H1 (cell line): ENCODE data around the gene PRF1. TPM values are rescaled to one million over a fixed set of nuclear protein-coding genes. Genes with fewer than 3 reads are reported as not detected.

Source experiments
- CTCF ChIA-PET: fragments of 300-600 bp; sonication (Branson Sonifier 250); formaldehyde crosslinking; loops from one replicate; lab custom pipeline; 2021; ENCODE audit not compliant: partially characterized antibody; lab: Charles Lee
- POLR2A ChIA-PET: fragments of 300-600 bp; sonication (Branson Sonifier 250); formaldehyde crosslinking; loops from one replicate; lab custom pipeline; 2021; ENCODE audit warnings: inconsistent platforms; ENCODE audit not compliant: partially characterized antibody; lab: Charles Lee
- DNase-seq, 2 experiments: peaks; one replicate each; pipeline versions ENCODE4 v3.0.0 to v3.0.0-alpha.2; 2010 to 2022; ENCODE audit warnings: low spot score in 2 of 2, low read depth in 1 of 2, mixed read lengths in 1 of 2
- FAIRE-seq: peaks from 2 replicates; lab custom pipeline; 2011; peaks lifted over from hg19 to GRCh38; lab: Jason Lieb, UNC
- H2AFZ ChIP-seq: 2 replicates; pipeline ENCODE4 v1.8.1; 2012; ENCODE audit warnings: low read length, inconsistent platforms
- H2AK5ac ChIP-seq: 2 replicates; pipeline ENCODE4 v1.6.1; 2013; ENCODE audit warnings: low read depth, low read length
- H2BK120ac ChIP-seq: replicated peaks from 2 replicates; pipeline ENCODE3; 2013; ENCODE audit warnings: low read depth, low read length, inconsistent platforms
- H2BK12ac ChIP-seq: 2 replicates; pipeline ENCODE4 v1.6.1; 2013; ENCODE audit warnings: low read depth, low read length
- H2BK15ac ChIP-seq: 2 replicates; pipeline ENCODE4 v1.6.1; 2013; ENCODE audit warnings: low read length
- H2BK20ac ChIP-seq: 2 replicates; pipeline ENCODE4 v1.6.1; 2013; ENCODE audit warnings: low read length
- H2BK5ac ChIP-seq: 2 replicates; pipeline ENCODE4 v1.6.1; 2013; ENCODE audit warnings: low read depth, low read length
- H3K14ac ChIP-seq: 2 replicates; pipeline ENCODE4 v1.6.1; 2013; ENCODE audit warnings: inconsistent platforms; ENCODE audit not compliant: insufficient read length
- H3K18ac ChIP-seq: 2 replicates; pipeline ENCODE4 v1.6.1; 2013; ENCODE audit warnings: low read length; ENCODE audit errors: extremely low read depth
- H3K23ac ChIP-seq: 2 replicates; pipeline ENCODE4 v1.6.1; 2013; ENCODE audit warnings: inconsistent platforms; ENCODE audit not compliant: insufficient read length
- H3K23me2 ChIP-seq: 2 replicates; pipeline ENCODE4 v1.6.1; 2013; ENCODE audit warnings: low read depth, low read length
- H3K27ac ChIP-seq: 2 replicates; pipeline ENCODE4 v1.6.1; 2011; ENCODE audit warnings: low read depth, low read length, inconsistent platforms
- H3K27me3 ChIP-seq, 4 experiments: replicated peaks in 1 of 4; 1 replicate in 1 of 4; 2 replicates in 3 of 4; pipeline versions ENCODE4 v1.6.1 to v1.8.1; 2011 to 2013; ENCODE audit warnings: low read length in 3 of 4, mild to moderate bottlenecking in 3 of 4, inconsistent platforms in 2 of 4, mixed read lengths in 2 of 4, moderate library complexity in 1 of 4; ENCODE audit not compliant: control insufficient read depth in 3 of 4, insufficient read depth in 3 of 4; ENCODE audit errors: extremely low read depth in 1 of 4
- H3K36me3 ChIP-seq, 4 experiments: 2 replicates each; pipeline versions ENCODE4 v1.6.1 to v1.8.1; 2011 to 2013; ENCODE audit warnings: mild to moderate bottlenecking in 4 of 4, low read length in 3 of 4, moderate library complexity in 2 of 4, control low read depth in 1 of 4, inconsistent platforms in 1 of 4; ENCODE audit not compliant: insufficient read depth in 4 of 4, control insufficient read depth in 2 of 4
- H3K4ac ChIP-seq: replicated peaks from 2 replicates; pipeline ENCODE3; 2013; ENCODE audit warnings: low read length, low read depth, mixed read lengths, inconsistent platforms; ENCODE audit not compliant: insufficient read length
- H3K4me1 ChIP-seq, 4 experiments: replicated peaks in 1 of 4; 1 replicate in 1 of 4; 2 replicates in 3 of 4; pipeline versions ENCODE4 v1.6.1 to v1.8.1; 2011 to 2013; ENCODE audit warnings: low read length in 3 of 4, inconsistent platforms in 2 of 4, mixed read lengths in 1 of 4; ENCODE audit not compliant: insufficient read depth in 4 of 4, control insufficient read depth in 3 of 4
- H3K4me2 ChIP-seq, 2 experiments: 2 replicates each; pipeline versions ENCODE4 v1.6.1 to v1.8.1; 2011 to 2013; ENCODE audit warnings: low read depth in 2 of 2, low read length in 2 of 2, control low read depth in 1 of 2, inconsistent platforms in 1 of 2, mild to moderate bottlenecking in 1 of 2; ENCODE audit not compliant: insufficient read depth in 1 of 2
- H3K4me3 ChIP-seq, 4 experiments: fragments of 200-600, 300-600 bp in 1 of 4; sonication (generic), shearing (Covaris generic), sonication (Bioruptor Twin) in 1 of 4; 2 replicates each; pipeline versions ENCODE4 v1.5.1 to v1.8.1; 2011 to 2016; ENCODE audit warnings: low read length in 4 of 4, low read depth in 3 of 4, control low read depth in 2 of 4, inconsistent platforms in 2 of 4, mild to moderate bottlenecking in 2 of 4, mixed read lengths in 1 of 4, moderate library complexity in 1 of 4; ENCODE audit not compliant: insufficient read depth in 2 of 4; ENCODE audit errors: extremely low read depth in 1 of 4
- H3K56ac ChIP-seq: replicated peaks from 2 replicates; pipeline ENCODE3; 2013; ENCODE audit warnings: low read depth, mild to moderate bottlenecking, mixed read lengths, low read length, inconsistent platforms; ENCODE audit not compliant: insufficient read length
- H3K79me1 ChIP-seq: 2 replicates; pipeline ENCODE4 v1.6.1; 2013; ENCODE audit warnings: low read depth, low read length, control low read depth
- H3K79me2 ChIP-seq, 2 experiments: 2 replicates each; pipeline versions ENCODE4 v1.6.1 to v1.8.1; 2012 to 2013; ENCODE audit warnings: low read length in 2 of 2, mild to moderate bottlenecking in 2 of 2, inconsistent platforms in 1 of 2; ENCODE audit not compliant: insufficient read depth in 2 of 2, control insufficient read depth in 1 of 2
- H3K9ac ChIP-seq, 4 experiments: replicated peaks in 1 of 4; 1 replicate in 1 of 4; 2 replicates in 3 of 4; pipeline versions ENCODE4 v1.6.1 to v1.8.1; 2011 to 2013; ENCODE audit warnings: low read depth in 3 of 4, low read length in 3 of 4, control low read depth in 2 of 4, mild to moderate bottlenecking in 2 of 4, moderate library complexity in 2 of 4, inconsistent platforms in 1 of 4; ENCODE audit errors: extremely low read depth in 1 of 4
- H3K9me3 ChIP-seq, 2 experiments: 2 replicates each; pipeline versions ENCODE4 v1.6.1 to v1.8.1; 2012 to 2013; ENCODE audit warnings: mild to moderate bottlenecking in 2 of 2, moderate library complexity in 2 of 2, control low read depth in 1 of 2, inconsistent platforms in 1 of 2, low read depth in 1 of 2, low read length in 1 of 2, mixed read lengths in 1 of 2; ENCODE audit not compliant: insufficient read depth in 2 of 2
- H4K20me1 ChIP-seq, 2 experiments: replicated peaks in 1 of 2; 2 replicates each; pipeline versions ENCODE3 to v1.8.1; 2011 to 2013; ENCODE audit warnings: inconsistent platforms in 2 of 2, low read length in 2 of 2, mild to moderate bottlenecking in 1 of 2; ENCODE audit not compliant: insufficient read depth in 2 of 2, control insufficient read depth in 1 of 2
- H4K5ac ChIP-seq: 2 replicates; pipeline ENCODE4 v1.6.1; 2013; ENCODE audit warnings: low read length, low read depth, mixed read lengths, inconsistent platforms; ENCODE audit not compliant: insufficient read length
- H4K8ac ChIP-seq: 2 replicates; pipeline ENCODE4 v1.8.0; 2013; ENCODE audit warnings: mild to moderate bottlenecking, moderate library complexity, low read length, inconsistent platforms; ENCODE audit not compliant: insufficient read depth; ENCODE audit errors: extremely low read depth
- H4K91ac ChIP-seq: replicated peaks from 2 replicates; pipeline ENCODE3; 2013; ENCODE audit warnings: low read length, mixed read lengths, inconsistent platforms; ENCODE audit not compliant: insufficient read length
- WGBS, 2 experiments: shearing (Covaris generic) in 1 of 2; methylation state at CpG; one replicate each; pipeline versions ENCODE4 v1.1.6 to v1.1.7; 2013 to 2015; ENCODE audit warnings: low lambda C conversion rate in 2 of 2, mixed read lengths in 2 of 2, inconsistent platforms in 1 of 2, low coverage in 1 of 2, missing lambda C conversion rate in 1 of 2; ENCODE audit not compliant: insufficient replicate concordance in 2 of 2, insufficient coverage in 1 of 2, insufficient read length in 1 of 2; ENCODE audit errors: extremely low coverage in 1 of 2, missing lambda C conversion rate in 1 of 2; 5-methylcytosine and 5-hydroxymethylcytosine counted together
- polyA plus RNA-seq, 7 experiments: library from polyadenylated mRNA; depleted of rRNA in 3 of 7; stranded (reverse) in 5 of 7; unstranded in 2 of 7; fragments of >200 nt in 5 of 7; fragments of 200-250 nt in 2 of 7; gene quantifications; 1 replicate in 5 of 7; 2 replicates in 1 of 7; 4 replicates in 1 of 7; pipeline versions ENCODE4 v1.2.1 to v1.2.3, GENCODE V29; 2011 to 2013; ENCODE audit warnings: missing spikeins in 2 of 7, mixed read lengths in 2 of 7
- total RNA-seq: library from RNA; stranded (reverse); fragmentation: NEBNext Ultra II Directional; extraction: Animal tissue kit (Norgen Biotek cat#: 25700); gene quantifications from 2 replicates; pipeline ENCODE4 v1.2.1, GENCODE V29; 2021

PRF1 gene
- total and polyA plus RNA-seq, 2 of the 8 experiments (the other 6 are each of a cell fraction or from before 2014, with no cell fraction given), result 0.15 TPM; not detected in 1

- DNase-seq (no peak), FAIRE-seq (no peak)
- no peak overlapping the region for H3K23ac ChIP-seq
- no peak overlapping the region for H3K56ac ChIP-seq
- no peaks in the 10 kb centered on the region for H3K27me3 ChIP-seq
- H3K4me1 ChIP-seq, result no peaks in the 10 kb centered on the region; a peak in 1 of 7 replicates
- H2AFZ ChIP-seq, result no peak overlapping the region
- H3K9me3 ChIP-seq, result peaks cover 46 to 48% of the 10 kb centered on the region in 2 experiments
- no peak overlapping the region for H3K14ac ChIP-seq
- ChIA-PET CTCF (no interaction called here), POLR2A (no interaction called here)
- no peak overlapping the region for H2BK5ac ChIP-seq
- H2BK20ac ChIP-seq, result no peak overlapping the region
- no peak overlapping the region for H4K5ac ChIP-seq
- H3K18ac ChIP-seq, result no peak overlapping the region
- no peak overlapping the region for H2BK120ac ChIP-seq
- H3K79me2 ChIP-seq, result no peaks in the 10 kb centered on the region
- no peaks in the 10 kb centered on the region for H3K23me2 ChIP-seq
- no peak overlapping the region for H3K4me2 ChIP-seq
- no peak overlapping the region for H4K8ac ChIP-seq
- no peak overlapping the region; the same call in 1 of the 2 replicates for H2AK5ac ChIP-seq
- H3K9ac ChIP-seq, result no peak overlapping the region
- 63% methylated on average over 4 of the region's 4 CpGs; no CpG with 5 or more reads in 1 of the 2 experiments for WGBS, 2 experiments
- H3K4ac ChIP-seq, result no peak overlapping the region
- no peak overlapping the region for H2BK15ac ChIP-seq
- H3K79me1 ChIP-seq, result no peaks in the 10 kb centered on the region
- no peaks in the 10 kb centered on the region for H4K20me1 ChIP-seq
- H4K91ac ChIP-seq, result no peak overlapping the region
- H2BK12ac ChIP-seq, result no peak overlapping the region
- H3K36me3 ChIP-seq, result peaks cover 0 to 5% (median 0%) of the 10 kb centered on the region in 4 experiments; a peak in 2 of 8 replicates
- no peak overlapping the region for H3K4me3 ChIP-seq
- no peak overlapping the region for H3K27ac ChIP-seq
These were observed 47.0 kb upstream of the PRF1 start for GRCh38 chr10:70649526-70649925.
